Left kidney (tissue), 8 donors: ENCODE data around the gene FAM3D. TPM values are rescaled to one million over a fixed set of nuclear protein-coding genes. Genes with fewer than 3 reads are reported as not detected.
A peak's percentile ranks its signal among the peaks of the same experiment; 100 is the strongest.
"Not testable (repeated sequence)": the region's sequence is repeated elsewhere in the genome, so short reads cannot be mapped to it uniquely, and the experiment has no call there.

ENCODE experiments used
- DNase-seq: peaks from one replicate; pipeline ENCODE4 v3.0.0-alpha.2; 2013
- long read RNA-seq, 8 donors: transcript quantifications; one replicate each; lab custom pipeline, GENCODE V29; 2026
- polyA plus RNA-seq: library from polyadenylated mRNA; unstranded; fragments of 120-200 nt; gene quantifications from one replicate; pipeline ENCODE4 v1.2.1, GENCODE V29; 2013; ENCODE audit not compliant: insufficient read length

Gene FAM3D
- polyA plus RNA-seq = 0.91 TPM
- long read RNA-seq, donor 1 = 0 reads
- long read RNA-seq, donor 2 = 0 reads
- long read RNA-seq, donor 3 = 0 reads
- long read RNA-seq, donor 4 = 0 reads
- long read RNA-seq, donor 5 = 0 reads
- long read RNA-seq, donor 6 = 0 reads
- long read RNA-seq, donor 7 = 0 reads
- long read RNA-seq, donor 8 = 0 reads

GRCh38 chr3:58666683-58667082, at the start of gene FAM3D:
Gene FAM3D, minus strand, starts transcription at chr3:58666774. Its CDS starts 11,211 bp downstream, at chr3:58655563.
- DNase-seq = no peak

GRCh38 chr3:58713715-58714401, 47.3 kb upstream of the FAM3D start:
- no peak for DNase-seq

GRCh38 chr3:58711871-58712270, 45.3 kb upstream of the FAM3D start:
- DNase-seq = no peak

- DNase-seq = not testable (repeated sequence)
Measured at GRCh38 chr3:58708983-58709382, 42.4 kb upstream of the FAM3D start.

GRCh38 chr3:58708116-58708791, 41.7 kb upstream of the FAM3D start:
- no peak for DNase-seq

- DNase-seq = no peak
Measured at GRCh38 chr3:58707390-58707930, 40.9 kb upstream of the FAM3D start.

GRCh38 chr3:58706395-58707167, 40.0 kb upstream of the FAM3D start:
- no peak for DNase-seq

GRCh38 chr3:58704745-58705144, 38.2 kb upstream of the FAM3D start:
- no peak for DNase-seq

- not testable (repeated sequence) for DNase-seq
Measured at GRCh38 chr3:58704304-58704703, 37.7 kb upstream of the FAM3D start.

GRCh38 chr3:58698246-58698645, 31.7 kb upstream of the FAM3D start:
- no peak for DNase-seq

GRCh38 chr3:58697561-58697960, 31.0 kb upstream of the FAM3D start:
- no peak for DNase-seq

- not testable (repeated sequence) for DNase-seq
Measured at GRCh38 chr3:58696813-58697212, 30.2 kb upstream of the FAM3D start.

GRCh38 chr3:58696093-58696492, 29.5 kb upstream of the FAM3D start:
- no peak for DNase-seq

- not testable (repeated sequence) for DNase-seq
Measured at GRCh38 chr3:58695284-58695683, 28.7 kb upstream of the FAM3D start.

- no peak for DNase-seq
Measured at GRCh38 chr3:58693940-58694850, 27.6 kb upstream of the FAM3D start.

GRCh38 chr3:58692484-58692883, 25.9 kb upstream of the FAM3D start:
- no peak for DNase-seq

GRCh38 chr3:58691997-58692396, 25.4 kb upstream of the FAM3D start:
- peak; percentile 27 for DNase-seq

- no peak for DNase-seq
Measured at GRCh38 chr3:58690490-58690889, 23.9 kb upstream of the FAM3D start.

GRCh38 chr3:58688574-58688973, 22.0 kb upstream of the FAM3D start:
- DNase-seq = no peak

- no peak for DNase-seq
Measured at GRCh38 chr3:58686847-58687246, 20.3 kb upstream of the FAM3D start.

- DNase-seq = no peak
Measured at GRCh38 chr3:58685641-58686040, 19.1 kb upstream of the FAM3D start.
